ENCODE data around the gene SPOCK1. TPM values are rescaled to one million over a fixed set of nuclear protein-coding genes. Genes with fewer than 3 reads are reported as not detected.
A peak's percentile ranks its signal among the peaks of the same experiment; 100 is the strongest.

SPOCK1 gene
- total and polyA plus RNA-seq, 3 donors from 2014 or later, result 63.8 to 111 (median 101) TPM

DNA sequence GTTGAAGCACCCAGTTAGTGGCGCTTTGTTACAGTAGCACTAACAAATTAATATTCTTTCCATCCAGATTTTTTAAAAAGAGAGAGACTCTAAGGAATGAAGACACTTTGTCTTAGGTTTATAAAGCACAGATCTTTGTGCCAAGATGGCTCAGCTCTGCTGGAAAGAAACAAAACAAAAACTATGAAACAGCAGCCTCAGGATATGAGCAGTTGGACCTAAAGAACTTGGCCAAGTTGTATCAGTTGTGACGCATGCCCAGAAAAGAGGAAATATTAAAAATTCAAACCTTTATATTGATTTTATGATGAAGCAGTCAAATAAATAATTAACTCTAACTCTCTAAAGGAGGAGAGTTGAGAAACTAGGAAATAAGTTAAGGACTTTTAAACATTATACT lies 427.2 kb downstream of the SPOCK1 start:
- H3K27ac ChIP-seq, result peak overlapping the region; percentile 47 to 76
- whole genome bisulfite sequencing, 2 donors, result 38 to 39% methylated on average over 2 of the region's 2 CpGs

DNA sequence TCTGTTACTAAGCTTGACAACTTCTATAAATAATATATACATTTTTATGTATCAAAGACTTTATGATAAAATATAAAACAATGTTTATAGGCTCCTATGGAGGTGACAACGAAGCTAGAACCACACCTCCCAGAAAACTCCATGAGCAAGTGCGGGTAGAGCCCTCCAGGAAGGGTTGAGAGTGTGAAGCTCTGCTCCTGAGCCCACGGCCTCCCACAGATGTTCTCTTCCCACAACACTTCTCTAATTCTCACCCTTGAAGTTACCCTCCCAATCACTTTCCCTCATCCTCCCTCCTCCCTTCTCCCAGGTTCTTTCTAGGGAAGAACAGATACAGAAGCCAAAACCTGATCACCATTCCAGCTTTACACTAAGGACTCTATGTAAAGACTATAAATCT lies 427.6 kb downstream of the SPOCK1 start:
- Histone ChIP-seq H3K9me3 (no peaks in the 10 kb centered on the region), H3K4me1 (peaks cover 20% of the 10 kb centered on the region), H3K36me3 (ENCODE audit: low read depth, missing control alignments) (no peaks in the 10 kb centered on the region), H3K27ac (peak overlapping the region; percentile 47 to 76), H3K4me3 (no peak overlapping the region), H3K27me3 (no peaks in the 10 kb centered on the region)
- TF ChIP-seq, protein P1, sequence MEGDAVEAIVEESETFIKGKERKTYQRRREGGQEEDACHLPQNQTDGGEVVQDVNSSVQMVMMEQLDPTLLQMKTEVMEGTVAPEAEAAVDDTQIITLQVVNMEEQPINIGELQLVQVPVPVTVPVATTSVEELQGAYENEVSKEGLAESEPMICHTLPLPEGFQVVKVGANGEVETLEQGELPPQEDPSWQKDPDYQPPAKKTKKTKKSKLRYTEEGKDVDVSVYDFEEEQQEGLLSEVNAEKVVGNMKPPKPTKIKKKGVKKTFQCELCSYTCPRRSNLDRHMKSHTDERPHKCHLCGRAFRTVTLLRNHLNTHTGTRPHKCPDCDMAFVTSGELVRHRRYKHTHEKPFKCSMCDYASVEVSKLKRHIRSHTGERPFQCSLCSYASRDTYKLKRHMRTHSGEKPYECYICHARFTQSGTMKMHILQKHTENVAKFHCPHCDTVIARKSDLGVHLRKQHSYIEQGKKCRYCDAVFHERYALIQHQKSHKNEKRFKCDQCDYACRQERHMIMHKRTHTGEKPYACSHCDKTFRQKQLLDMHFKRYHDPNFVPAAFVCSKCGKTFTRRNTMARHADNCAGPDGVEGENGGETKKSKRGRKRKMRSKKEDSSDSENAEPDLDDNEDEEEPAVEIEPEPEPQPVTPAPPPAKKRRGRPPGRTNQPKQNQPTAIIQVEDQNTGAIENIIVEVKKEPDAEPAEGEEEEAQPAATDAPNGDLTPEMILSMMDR (IDR thresholded peaks at IDR 0.05), result no peak
- no peak for TF ChIP-seq POLR2A (IDR thresholded peaks at IDR 0.05)
- 70 to 73% methylated on average over 3 of the region's 3 CpGs for WGBS, 2 donors
- no peak for DNase-seq
- intact Hi-C loops (cut with DNase I; ENCODE audit: low total_unique reads), result no loop called here

More for the DNA sequence above, 427.2 kb downstream of the SPOCK1 start:
- no peak overlapping the region for H3K4me3 ChIP-seq
- no peak for TF ChIP-seq POLR2A (IDR thresholded peaks at IDR 0.05)
- TF ChIP-seq, protein P1 (IDR thresholded peaks at IDR 0.05), result no peak
- no peaks in the 10 kb centered on the region for H3K27me3 ChIP-seq
- no peaks in the 10 kb centered on the region for H3K9me3 ChIP-seq
- no peaks in the 10 kb centered on the region for H3K36me3 ChIP-seq (ENCODE audit: low read depth, missing control alignments)
- peaks cover 20% of the 10 kb centered on the region for H3K4me1 ChIP-seq
- intact Hi-C loops (cut with DNase I; ENCODE audit: low total_unique reads), result no loop called here
- no peak for DNase-seq

DNA sequence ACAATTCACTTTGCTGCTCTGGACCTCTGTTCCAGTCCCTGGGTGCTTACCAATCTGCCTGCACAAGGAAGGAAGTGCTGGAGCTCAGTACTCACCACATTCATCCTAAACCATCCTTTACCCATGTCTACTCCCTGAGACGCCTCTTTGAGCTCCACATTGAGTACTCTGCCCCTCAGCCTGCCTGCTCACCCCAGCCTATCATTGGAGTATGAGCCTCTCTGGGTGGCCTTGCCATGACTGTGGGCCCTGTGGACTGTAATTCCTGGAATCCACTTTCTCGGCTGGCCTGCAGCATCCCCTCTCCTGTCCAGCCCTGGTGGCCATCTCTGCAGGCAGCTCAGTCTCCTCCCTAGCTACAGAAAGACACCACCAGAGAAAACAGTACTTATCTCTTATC lies 428.6 kb downstream of the SPOCK1 start:
- intact Hi-C loops (cut with DNase I; ENCODE audit: low total_unique reads), result no loop called here
- WGBS, 2 donors, result 83 to 100% methylated on average over 1 to 2 of the region's 2 CpGs
- DNase-seq, result no peak
- Histone ChIP-seq H3K27ac (no peak overlapping the region), H3K4me1 (peaks cover 19% of the 10 kb centered on the region), H3K9me3 (no peaks in the 10 kb centered on the region), H3K27me3 (no peaks in the 10 kb centered on the region), H3K36me3 (ENCODE audit: low read depth, missing control alignments) (no peaks in the 10 kb centered on the region), H3K4me3 (no peak overlapping the region)
- no peak for TF ChIP-seq POLR2A (IDR thresholded peaks at IDR 0.05)
- TF ChIP-seq, protein P1 (IDR thresholded peaks at IDR 0.05), result no peak

DNA sequence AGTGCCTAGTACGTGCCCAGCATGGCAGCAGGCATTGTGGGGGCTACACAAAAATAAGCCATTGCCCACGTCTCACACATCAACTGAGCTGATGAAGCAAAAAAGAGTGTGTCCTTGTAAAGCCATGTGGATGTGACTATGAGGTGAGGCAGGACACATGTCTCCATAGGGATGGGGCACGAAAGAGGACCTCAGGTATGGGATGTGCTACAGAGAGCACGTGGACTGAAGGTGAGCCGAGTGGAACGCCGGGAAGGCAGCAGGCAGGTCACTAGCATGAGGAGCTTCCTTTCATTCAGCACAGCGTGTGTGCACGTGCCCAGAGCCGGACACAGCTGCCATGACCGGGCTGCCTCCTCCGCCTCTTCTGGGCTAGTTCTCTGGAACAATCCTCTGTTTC lies 429.8 kb downstream of the SPOCK1 start:
- H3K27ac ChIP-seq, result no peak overlapping the region
- 88 to 92% methylated on average over 12 of the region's 12 CpGs for WGBS, 2 donors
- H3K27me3 ChIP-seq, result no peaks in the 10 kb centered on the region
- peak; percentile 47 for DNase-seq
- intact Hi-C loops (cut with DNase I; ENCODE audit: low total_unique reads), result no loop called here
- H3K4me3 ChIP-seq, result no peak overlapping the region
- no peaks in the 10 kb centered on the region for H3K9me3 ChIP-seq
- H3K4me1 ChIP-seq, result peaks cover 15% of the 10 kb centered on the region
- TF ChIP-seq, protein P1 (IDR thresholded peaks at IDR 0.05), result no peak
- TF ChIP-seq POLR2A (IDR thresholded peaks at IDR 0.05), result no peak
- no peaks in the 10 kb centered on the region for H3K36me3 ChIP-seq (ENCODE audit: low read depth, missing control alignments)

DNA sequence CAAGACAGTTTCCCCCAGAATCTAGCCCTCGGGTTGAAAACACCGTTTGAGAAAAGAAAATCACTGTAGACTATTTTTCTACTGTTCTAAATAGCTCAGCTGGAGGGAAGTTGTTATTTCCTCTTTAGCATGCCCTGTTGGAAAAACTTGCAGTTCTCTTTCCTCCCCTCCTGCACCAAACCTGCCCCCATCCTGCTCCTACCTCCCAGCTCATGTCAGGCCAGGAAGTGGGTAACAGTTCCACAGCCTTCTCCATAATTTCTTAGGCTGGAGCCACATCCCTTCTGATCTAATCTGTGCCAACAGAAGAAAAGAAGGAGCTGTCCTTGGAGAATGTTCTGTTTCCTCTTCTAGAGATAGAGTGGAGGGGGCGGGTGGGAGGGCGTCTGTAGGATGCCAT lies 437.7 kb downstream of the SPOCK1 start:
- no peaks in the 10 kb centered on the region for H3K9me3 ChIP-seq
- DNase-seq, result no peak
- no peaks in the 10 kb centered on the region for H3K27me3 ChIP-seq
- intact Hi-C loops (cut with DNase I; ENCODE audit: low total_unique reads), result no loop called here
- H3K4me3 ChIP-seq, result no peak overlapping the region
- H3K4me1 ChIP-seq, result no peaks in the 10 kb centered on the region
- TF ChIP-seq POLR2A (IDR thresholded peaks at IDR 0.05), result no peak
- TF ChIP-seq, protein P1 (IDR thresholded peaks at IDR 0.05), result no peak
- WGBS, 2 donors, result 50% methylated on average over 4 of the region's 4 CpGs
- H3K36me3 ChIP-seq (ENCODE audit: low read depth, missing control alignments), result no peaks in the 10 kb centered on the region
- H3K27ac ChIP-seq, result no peak overlapping the region
